ENCODE data around the gene TSC22D4. TPM values are rescaled to one million over a fixed set of nuclear protein-coding genes. Genes with fewer than 3 reads are reported as not detected.
"Not testable (repeated sequence)": the region's sequence is repeated elsewhere in the genome, so short reads cannot be mapped to it uniquely, and the experiment has no call there.

The TSC22D4 gene
- 10 to 100 TPM; 81.4 to 83.7 TPM for total RNA-seq

DNA sequence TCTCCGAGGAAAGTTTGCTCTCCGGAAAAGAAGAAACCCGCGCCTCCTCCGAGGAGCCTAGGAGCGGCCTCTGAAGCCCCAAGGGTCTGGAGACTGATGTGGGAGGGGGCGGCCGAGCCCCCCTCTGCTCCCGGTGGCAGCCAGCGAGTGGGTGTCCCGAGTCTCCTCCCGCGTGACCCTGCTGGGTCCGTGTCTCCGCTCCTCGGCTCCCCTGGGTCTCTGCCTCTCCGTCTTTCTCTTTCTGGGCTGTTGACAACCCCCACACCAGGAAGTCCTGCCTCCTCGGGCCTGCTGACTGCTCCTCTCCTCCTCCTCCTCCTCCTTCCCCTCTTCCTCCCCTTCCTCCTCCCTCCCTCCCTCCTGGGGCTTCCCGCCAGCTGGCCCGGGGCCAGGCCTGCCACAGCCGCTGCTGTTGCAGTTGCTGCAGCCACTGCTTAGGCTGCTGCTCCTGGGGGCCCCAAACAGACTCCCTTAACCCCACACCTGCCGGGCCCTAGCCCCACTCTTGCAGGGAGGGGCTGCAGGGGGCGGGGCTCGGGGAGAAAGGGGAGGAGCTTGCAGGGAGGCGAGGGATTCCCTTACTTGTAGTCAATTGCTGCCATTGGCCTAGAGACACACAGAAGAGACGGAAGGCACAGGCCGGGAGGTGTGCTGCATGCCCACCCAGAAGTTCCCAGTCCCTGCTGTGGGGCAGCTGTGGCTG lies at the start of gene TSC22D4:
Gene TSC22D4, minus strand, starts transcription at position 257 of the 703 bp plus-strand sequence. CDS start 1,176 bp downstream, outside the sequence.
- Mint-ChIP-seq H3K4me3 (peak within 1 kb of the TSS; percentile 83), H3K27ac (peak within 1 kb of the TSS; percentile 92), H3K36me3 (peaks cover 18% of the 10 kb centered on the region), H3K27me3 (no peaks in the 10 kb centered on the region), H3K9me3 (no peaks in the 10 kb centered on the region), H3K4me1 (peaks cover 37% of the 10 kb centered on the region)
- DNase-seq = peak; percentile 92

DNA sequence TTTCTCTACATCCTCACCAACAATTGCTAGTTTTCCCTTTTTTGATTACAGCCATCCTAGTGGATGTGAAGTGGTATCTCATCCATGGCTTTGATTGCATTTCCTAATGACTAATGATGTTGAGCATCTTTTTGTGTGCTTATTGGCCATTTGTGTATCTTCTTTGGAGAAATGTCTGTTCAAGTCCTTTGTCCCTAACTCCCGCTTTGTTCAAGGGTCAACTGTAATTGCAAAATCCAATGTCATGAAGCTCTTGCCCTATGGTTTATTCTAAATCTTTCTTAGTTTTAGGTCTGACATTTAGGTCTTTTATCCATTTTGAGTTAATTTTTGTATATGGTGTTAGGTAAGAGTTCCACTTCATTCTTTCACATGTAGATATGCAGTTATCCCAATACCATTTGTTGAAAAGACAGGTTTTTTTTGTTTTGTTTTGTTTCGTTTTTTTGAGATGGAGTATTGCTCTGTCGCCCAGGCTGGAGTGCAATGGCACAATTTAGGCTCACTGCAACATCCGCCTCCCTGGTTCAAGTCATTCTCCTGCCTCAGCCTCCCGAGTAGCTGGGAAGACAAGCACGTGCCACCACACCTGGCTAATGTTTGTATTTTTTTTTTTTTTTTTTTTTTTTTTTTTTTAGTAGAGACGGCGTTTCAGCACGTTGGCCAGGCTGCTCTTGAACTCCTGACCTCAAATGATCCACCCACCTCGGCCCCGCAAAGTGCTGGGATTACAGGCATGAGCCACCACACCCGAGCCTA lies 49.3 kb upstream of the TSC22D4 start:
- H3K9me3 Mint-ChIP-seq = not testable (repeated sequence)

DNA sequence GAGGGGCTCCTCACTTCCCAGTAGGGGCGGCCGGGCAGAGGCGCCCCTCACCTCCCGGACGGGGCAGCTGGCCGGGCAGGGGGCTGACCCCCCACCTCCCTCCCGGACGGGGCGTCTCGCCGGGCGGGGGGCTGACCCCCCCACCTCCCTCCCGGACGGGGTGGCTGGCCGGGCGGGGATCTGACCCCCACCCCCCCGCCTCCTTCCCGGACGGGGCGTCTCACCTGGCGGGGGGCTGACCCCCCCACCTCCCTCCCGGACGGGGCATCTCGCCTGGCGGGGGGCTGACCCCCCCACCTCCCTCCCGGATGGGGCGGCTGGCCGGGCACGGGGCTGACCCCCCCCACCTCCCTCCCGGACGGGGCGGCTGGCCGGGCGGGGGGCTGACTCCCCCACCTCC lies 44.2 kb upstream of the TSC22D4 start:
- not testable (repeated sequence) for H3K27me3 Mint-ChIP-seq, H3K9me3 Mint-ChIP-seq, H3K36me3 Mint-ChIP-seq, H3K27ac Mint-ChIP-seq, H3K4me3 Mint-ChIP-seq, DNase-seq
- peaks cover 11% of the 10 kb centered on the region for H3K4me1 Mint-ChIP-seq

More for the DNA sequence above, 49.3 kb upstream of the TSC22D4 start:
- H3K4me3 Mint-ChIP-seq, DNase-seq, H3K36me3 Mint-ChIP-seq, H3K27ac Mint-ChIP-seq, H3K27me3 Mint-ChIP-seq: not testable (repeated sequence)
- peaks cover 12% of the 10 kb centered on the region for H3K4me1 Mint-ChIP-seq

DNA sequence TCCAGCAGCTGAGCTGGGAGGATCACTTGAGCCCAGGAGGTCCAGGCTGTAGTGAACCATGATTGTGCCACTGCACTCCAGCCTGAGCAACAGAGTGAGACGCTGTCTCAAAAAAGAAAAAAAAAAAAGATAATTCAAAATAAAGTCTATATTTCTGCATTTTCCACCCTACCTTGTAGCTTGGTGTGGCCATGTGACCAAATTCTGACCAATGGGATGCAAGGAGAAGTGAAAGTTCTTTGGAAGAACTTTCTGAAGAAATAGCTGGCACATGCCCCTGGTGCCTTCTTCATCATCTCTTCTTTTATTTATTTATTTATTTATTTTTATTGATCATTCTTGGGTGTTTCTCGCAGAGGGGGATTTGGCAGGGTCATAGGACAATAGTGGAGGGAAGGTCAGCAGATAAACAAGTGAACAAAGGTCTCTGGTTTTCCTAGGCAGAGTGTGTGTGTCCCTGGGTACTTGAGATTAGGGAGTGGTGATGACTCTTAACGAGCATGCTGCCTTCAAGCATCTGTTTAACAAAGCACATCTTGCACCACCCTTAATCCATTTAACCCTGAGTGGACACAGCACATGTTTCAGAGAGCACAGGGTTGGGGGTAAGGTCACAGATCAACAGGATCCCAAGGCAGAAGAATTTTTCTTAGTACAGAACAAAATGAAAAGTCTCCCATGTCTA lies 43.0 kb upstream of the TSC22D4 start:
- H3K36me3 Mint-ChIP-seq = not testable (repeated sequence)

DNA sequence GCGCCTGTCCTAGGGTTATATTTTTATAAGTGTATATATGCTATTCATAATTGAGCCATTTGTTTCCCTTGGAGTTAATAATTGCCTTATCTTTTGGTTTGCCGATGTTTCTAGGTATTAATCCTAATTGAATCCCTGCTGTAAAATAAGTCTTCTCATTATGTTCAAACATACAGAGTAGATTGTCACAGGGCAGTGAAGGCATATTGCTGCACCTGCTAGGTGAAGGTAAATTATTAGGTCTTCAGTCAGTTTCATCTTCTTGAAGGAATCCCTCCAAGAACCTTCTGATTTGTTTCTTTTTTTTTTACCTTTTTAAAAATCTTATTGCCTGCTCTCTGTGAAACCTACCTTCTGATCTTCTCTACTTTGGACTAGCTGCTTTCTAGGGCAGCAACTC lies 42.1 kb upstream of the TSC22D4 start:
- no peak for DNase-seq
- Mint-ChIP-seq H3K27me3 (no peaks in the 10 kb centered on the region), H3K9me3 (no peaks in the 10 kb centered on the region), H3K4me3 (no peak overlapping the region), H3K4me1 (peaks cover 5% of the 10 kb centered on the region), H3K27ac (no peak overlapping the region), H3K36me3 (no peaks in the 10 kb centered on the region)

More for the DNA sequence above, 43.0 kb upstream of the TSC22D4 start:
- not testable (repeated sequence) for H3K4me1 Mint-ChIP-seq, DNase-seq, H3K4me3 Mint-ChIP-seq, H3K27ac Mint-ChIP-seq, H3K27me3 Mint-ChIP-seq, H3K9me3 Mint-ChIP-seq

DNA sequence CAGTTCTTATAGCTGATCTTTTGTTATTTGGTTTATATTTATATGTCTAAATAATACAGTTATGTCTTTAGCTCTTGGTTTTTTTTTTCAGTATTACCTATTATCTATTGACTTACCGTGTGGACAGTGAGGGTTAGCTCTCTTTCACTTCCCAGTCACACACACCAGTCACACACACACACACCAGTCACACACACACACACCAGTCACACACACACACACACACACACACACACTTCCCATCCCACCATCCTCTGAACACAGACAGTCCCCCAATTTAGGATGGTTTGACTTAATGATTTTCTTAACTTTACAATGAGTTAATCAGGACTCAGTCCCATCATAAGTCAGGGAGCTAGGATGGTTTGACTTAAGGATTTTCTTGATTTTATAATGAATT lies 41.1 kb upstream of the TSC22D4 start:
- no peaks in the 10 kb centered on the region for H3K36me3 Mint-ChIP-seq
- no peak for DNase-seq
- no peak overlapping the region for H3K4me3 Mint-ChIP-seq
- no peaks in the 10 kb centered on the region for H3K9me3 Mint-ChIP-seq
- peaks cover 13% of the 10 kb centered on the region for H3K4me1 Mint-ChIP-seq
- H3K27ac Mint-ChIP-seq = no peak overlapping the region
- no peaks in the 10 kb centered on the region for H3K27me3 Mint-ChIP-seq

DNA sequence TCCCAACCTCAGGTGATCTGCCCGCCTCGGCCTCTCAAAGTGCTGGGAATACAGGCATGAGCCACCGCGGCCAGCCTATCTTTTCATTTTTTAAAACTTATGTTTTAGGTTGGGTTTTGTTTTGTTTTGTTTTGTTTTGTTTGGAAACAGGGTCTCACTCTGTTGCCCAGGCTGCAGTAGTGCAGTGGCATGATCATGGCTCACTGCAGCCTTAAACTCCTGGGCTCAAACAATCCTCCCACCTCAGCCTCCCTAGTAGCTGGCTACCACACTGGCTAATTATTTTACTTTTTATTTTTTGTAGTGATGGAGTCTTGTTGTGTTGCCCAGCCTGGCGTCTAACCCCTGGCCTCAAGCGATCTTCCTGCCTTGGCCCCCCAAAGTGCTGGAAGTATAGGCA lies 40.6 kb upstream of the TSC22D4 start:
- Mint-ChIP-seq H3K4me3 (no peak overlapping the region), H3K36me3 (no peaks in the 10 kb centered on the region), H3K27ac (no peak overlapping the region), H3K27me3 (no peaks in the 10 kb centered on the region), H3K9me3 (no peaks in the 10 kb centered on the region), H3K4me1 (peaks cover 15% of the 10 kb centered on the region)
- no peak for DNase-seq

DNA sequence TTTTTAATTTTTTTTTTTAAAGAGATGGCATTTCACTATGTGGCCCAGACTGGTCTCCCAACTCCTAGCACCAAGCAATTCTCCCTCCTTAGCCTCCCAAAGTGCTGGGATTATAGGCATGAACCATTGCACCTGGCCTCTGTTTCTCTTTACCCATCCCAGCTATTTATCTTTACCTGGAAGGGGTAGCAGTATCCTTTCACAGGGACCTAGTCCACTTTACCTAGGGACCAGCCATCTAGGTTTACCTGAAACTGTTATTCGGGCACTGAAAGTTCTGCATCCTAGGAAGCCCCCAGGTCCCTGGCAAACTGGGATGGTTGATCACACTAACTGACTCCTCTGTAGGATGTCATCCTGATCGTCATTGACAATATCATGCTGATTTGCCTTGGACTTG lies 38.3 kb upstream of the TSC22D4 start:
- Mint-ChIP-seq H3K9me3 (no peaks in the 10 kb centered on the region), H3K36me3 (peaks cover 1% of the 10 kb centered on the region), H3K4me3 (no peak overlapping the region), H3K27ac (no peak overlapping the region), H3K27me3 (no peaks in the 10 kb centered on the region), H3K4me1 (peaks cover 15% of the 10 kb centered on the region)
- DNase-seq = no peak

DNA sequence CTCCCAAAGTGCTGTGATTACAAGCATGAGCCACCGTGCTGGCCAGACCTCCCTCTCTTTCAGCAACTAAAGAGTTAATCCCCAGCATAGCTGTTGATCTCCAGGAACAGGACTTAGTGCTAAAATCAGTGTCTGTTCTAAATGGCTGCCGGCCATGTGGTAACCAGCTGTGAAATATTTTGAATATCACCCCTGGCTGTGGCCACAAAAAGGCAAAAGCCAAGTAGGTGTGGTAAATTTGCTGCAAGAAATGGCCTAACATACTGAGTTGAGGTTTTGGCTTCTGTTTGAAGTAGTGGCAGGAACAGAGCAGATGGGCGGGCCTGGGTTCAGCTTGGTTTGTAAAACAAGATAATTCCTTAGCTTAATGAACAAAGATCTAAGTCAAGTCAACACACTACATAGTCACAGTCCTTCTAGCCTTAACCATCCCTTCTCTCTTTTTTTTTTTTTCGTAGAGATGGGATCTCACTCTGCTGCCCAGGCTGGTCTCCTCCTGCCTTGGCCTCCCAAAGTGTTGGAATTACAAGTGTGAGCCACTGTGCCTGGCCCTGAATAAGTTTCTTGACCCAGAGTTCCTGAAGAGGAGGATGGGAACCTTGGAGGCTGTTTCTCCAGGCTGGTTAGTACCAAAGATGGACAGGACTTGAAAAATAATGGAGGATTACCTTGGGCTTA lies 37.3 kb upstream of the TSC22D4 start:
- Mint-ChIP-seq H3K36me3 (peaks cover 1% of the 10 kb centered on the region), H3K4me1 (peaks cover 15% of the 10 kb centered on the region), H3K4me3 (no peak overlapping the region), H3K27ac (no peak overlapping the region), H3K9me3 (no peaks in the 10 kb centered on the region), H3K27me3 (no peaks in the 10 kb centered on the region)
- DNase-seq = peak; percentile 39

DNA sequence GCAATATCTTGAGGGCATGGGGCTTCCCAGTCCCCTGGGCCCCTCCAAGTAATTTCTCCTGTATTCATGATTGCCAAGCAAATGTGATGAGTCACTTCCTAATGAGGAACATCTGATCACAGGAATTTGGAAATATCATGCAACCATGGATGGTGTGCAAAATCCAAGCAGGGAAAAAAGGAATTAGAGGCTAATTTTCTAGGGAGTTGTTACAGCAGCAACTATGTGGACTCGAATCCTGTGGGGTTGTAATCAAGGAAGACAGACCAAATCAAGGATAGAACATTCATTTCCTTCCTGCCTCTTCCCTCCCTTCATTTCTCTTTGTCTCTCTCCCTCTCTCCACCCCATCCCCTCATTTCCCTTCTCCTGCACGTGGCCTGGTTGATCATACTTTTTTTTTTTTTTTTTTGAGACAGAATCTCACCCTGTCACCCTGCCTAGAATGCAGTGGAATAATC lies 36.1 kb upstream of the TSC22D4 start:
- peaks cover 1% of the 10 kb centered on the region for H3K36me3 Mint-ChIP-seq
- no peaks in the 10 kb centered on the region for H3K9me3 Mint-ChIP-seq
- H3K4me1 Mint-ChIP-seq = peaks cover 15% of the 10 kb centered on the region
- no peak overlapping the region for H3K27ac Mint-ChIP-seq
- DNase-seq = no peak
- H3K27me3 Mint-ChIP-seq = no peaks in the 10 kb centered on the region
- no peak overlapping the region for H3K4me3 Mint-ChIP-seq

DNA sequence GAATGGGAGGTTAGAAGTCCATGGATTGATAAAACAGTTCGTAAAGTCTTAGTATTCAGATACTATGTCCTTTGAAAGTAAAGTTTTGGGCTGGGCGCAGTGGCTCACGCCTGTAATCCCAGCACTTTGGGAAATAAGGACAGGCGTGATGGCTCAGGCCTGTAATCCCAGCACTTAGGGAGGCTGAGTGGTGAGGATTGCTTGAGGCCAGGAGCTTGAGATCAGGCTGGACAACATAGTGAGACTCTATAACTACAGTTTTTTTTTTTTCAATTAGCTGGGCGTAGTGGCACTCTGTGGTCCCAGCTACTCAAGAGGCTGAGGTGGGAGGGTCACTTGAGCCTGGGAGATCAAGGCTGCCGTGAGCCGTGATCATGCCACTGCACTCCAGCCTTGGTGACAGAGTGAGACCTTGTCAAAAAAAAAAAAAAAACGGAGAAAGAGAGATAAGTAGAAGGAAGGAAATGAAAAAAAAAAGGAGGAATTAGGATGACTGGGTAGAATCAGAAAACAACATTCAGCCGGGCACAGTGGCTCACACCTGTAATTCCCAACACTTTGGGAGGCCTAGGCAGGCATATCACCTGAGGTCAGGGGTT lies 34.3 kb upstream of the TSC22D4 start:
- Mint-ChIP-seq H3K9me3 (no peaks in the 10 kb centered on the region), H3K4me3 (no peak overlapping the region), H3K27ac (no peak overlapping the region), H3K36me3 (peaks cover 1% of the 10 kb centered on the region), H3K27me3 (no peaks in the 10 kb centered on the region), H3K4me1 (peaks cover 15% of the 10 kb centered on the region)
- DNase-seq = no peak

DNA sequence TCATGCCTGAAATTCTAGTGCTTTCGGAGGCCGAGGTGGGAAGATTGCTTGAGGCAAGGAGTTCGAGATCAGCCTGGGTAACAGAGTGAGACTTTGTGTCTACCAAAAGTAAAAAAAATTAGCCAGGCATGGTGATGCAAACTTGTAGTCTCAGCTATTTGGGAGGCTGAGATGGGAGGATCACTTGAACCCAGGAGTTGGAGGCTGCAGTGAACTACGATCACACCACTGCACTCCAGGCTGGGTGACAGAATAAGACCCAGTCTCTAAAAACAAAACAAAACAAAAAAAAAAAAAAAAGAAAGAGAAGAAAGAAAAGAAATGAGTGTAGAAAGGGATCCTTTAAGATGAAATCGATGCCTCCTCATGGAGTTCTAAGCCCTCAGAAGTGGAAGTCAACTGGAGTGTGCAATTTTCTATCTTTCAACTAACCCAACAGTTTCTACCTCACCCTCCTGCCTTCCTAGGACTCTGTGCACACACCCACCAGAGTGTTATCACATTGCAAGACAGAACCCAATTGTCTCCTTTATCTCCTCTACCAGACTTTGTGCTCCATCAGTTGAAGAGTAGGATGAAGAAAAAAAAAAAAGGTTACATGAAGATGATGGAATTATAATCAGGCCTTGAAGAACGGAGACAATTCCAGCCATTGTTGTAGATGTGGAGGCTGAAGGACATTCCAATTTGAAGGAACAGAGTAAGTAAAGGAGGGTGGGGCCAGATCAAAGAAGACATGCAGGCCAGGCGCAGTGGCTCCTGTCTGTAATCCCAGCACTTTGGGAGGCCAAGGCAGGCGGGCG lies 31.6 kb upstream of the TSC22D4 start:
- DNase-seq = no peak
- Mint-ChIP-seq H3K4me3 (no peak overlapping the region), H3K27me3 (no peaks in the 10 kb centered on the region), H3K4me1 (peaks cover 6% of the 10 kb centered on the region), H3K27ac (no peak overlapping the region), H3K9me3 (no peaks in the 10 kb centered on the region), H3K36me3 (peaks cover 1% of the 10 kb centered on the region)

DNA sequence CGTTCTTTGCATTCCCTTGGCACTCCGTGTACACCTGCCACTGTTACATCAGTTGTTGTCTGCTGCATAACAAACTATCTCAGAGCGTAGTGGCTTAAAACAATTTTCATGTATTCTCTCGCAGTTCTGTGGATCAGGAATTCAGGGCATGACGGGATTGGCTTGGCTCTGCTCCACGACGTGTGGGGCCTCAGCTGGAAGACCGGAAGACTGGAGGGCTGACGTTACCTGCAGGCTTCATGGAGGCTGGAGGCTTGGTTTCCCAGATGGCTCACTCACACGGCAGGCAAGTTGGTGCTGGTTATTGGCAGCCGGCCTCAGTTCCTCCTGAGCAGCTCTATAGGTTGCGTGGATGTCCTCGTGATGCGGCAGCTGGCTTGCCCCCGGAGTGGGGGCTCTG lies 30.2 kb upstream of the TSC22D4 start:
- no peak for DNase-seq
- Mint-ChIP-seq H3K4me3 (no peak overlapping the region), H3K9me3 (no peaks in the 10 kb centered on the region), H3K27ac (no peak overlapping the region), H3K27me3 (no peaks in the 10 kb centered on the region), H3K4me1 (no peaks in the 10 kb centered on the region), H3K36me3 (peaks cover 1% of the 10 kb centered on the region)

DNA sequence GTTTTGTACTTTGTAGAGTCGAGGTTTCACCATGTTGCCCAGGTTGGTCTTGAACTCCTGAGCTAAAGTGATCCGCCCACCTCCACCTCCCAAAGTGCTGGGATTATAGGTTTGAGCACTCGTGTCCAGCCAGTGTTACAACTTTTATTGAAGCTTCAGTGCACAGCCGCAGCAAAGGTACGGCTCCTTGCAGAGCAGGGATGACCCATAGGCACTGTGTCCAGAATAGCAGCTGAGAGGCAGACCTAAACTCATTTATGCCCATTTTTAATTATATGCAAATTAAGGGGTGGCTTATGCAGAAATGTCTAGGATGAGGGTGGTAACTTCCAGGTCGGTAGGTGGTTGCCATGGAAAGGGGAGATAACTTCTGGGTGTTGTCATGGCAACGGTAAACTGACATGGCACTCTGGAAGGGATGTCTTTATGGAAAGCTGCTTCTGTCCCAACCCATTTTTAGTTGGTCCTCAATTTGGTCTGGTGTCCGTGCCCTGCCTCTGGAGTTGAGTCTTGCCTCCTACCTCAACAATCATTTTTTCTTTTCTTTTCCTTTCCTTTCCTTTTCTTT lies 27.4 kb upstream of the TSC22D4 start:
- no peaks in the 10 kb centered on the region for H3K36me3 Mint-ChIP-seq
- no peak for DNase-seq
- no peaks in the 10 kb centered on the region for H3K27me3 Mint-ChIP-seq
- H3K4me3 Mint-ChIP-seq = no peak overlapping the region
- H3K27ac Mint-ChIP-seq = no peak overlapping the region
- H3K9me3 Mint-ChIP-seq = no peaks in the 10 kb centered on the region
- H3K4me1 Mint-ChIP-seq = peaks cover 3% of the 10 kb centered on the region

Measured in activated naive CD8-positive, alpha-beta T cell treated with anti-CD3 and anti-CD28 coated beads for 36 hours (primary cell).